Fibroblast of villous mesenchyme (primary cell): ENCODE measurements around the gene LZTFL1. TPM values are rescaled to one million over a fixed set of nuclear protein-coding genes. Genes with fewer than 3 reads are reported as not detected.
A peak's percentile ranks its signal among the peaks of the same experiment; 100 is the strongest.

ENCODE experiments used
- DNase-seq: peaks from one replicate; pipeline ENCODE4 v3.0.0-alpha.2; 2010; ENCODE audit warnings: low read depth
- H3K4me3 ChIP-seq: 2 replicates; pipeline ENCODE4 v1.5.1; 2011; ENCODE audit warnings: low read depth, mild to moderate bottlenecking, low read length
- total RNA-seq: library from RNA; depleted of rRNA; stranded (reverse); fragments of >200 nt; gene quantifications from 2 replicates; pipeline ENCODE4 v1.2.3, GENCODE V29; 2012
- TF ChIP-seq, protein P1 (sequence below): IDR thresholded peaks from 2 replicates; pipeline ENCODE4 v1.5.1; 2012; ENCODE audit warnings: low read depth, mild to moderate bottlenecking, low read length; ENCODE audit not compliant: insufficient read depth

Gene LZTFL1
- total RNA-seq, 1 donor, result 18.6 TPM

GRCh38 chr3:45830121-45830520 is 11.8 kb downstream of the LZTFL1 start:
- TF ChIP-seq, protein P1, sequence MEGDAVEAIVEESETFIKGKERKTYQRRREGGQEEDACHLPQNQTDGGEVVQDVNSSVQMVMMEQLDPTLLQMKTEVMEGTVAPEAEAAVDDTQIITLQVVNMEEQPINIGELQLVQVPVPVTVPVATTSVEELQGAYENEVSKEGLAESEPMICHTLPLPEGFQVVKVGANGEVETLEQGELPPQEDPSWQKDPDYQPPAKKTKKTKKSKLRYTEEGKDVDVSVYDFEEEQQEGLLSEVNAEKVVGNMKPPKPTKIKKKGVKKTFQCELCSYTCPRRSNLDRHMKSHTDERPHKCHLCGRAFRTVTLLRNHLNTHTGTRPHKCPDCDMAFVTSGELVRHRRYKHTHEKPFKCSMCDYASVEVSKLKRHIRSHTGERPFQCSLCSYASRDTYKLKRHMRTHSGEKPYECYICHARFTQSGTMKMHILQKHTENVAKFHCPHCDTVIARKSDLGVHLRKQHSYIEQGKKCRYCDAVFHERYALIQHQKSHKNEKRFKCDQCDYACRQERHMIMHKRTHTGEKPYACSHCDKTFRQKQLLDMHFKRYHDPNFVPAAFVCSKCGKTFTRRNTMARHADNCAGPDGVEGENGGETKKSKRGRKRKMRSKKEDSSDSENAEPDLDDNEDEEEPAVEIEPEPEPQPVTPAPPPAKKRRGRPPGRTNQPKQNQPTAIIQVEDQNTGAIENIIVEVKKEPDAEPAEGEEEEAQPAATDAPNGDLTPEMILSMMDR, result no peak
- no peak overlapping the region for H3K4me3 ChIP-seq
- DNase-seq, result no peak

GRCh38 chr3:45826908-45827307 is 15.0 kb downstream of the LZTFL1 start:
- H3K4me3 ChIP-seq, result no peak overlapping the region
- no peak for DNase-seq
- TF ChIP-seq, protein P1, result no peak

- no peak for DNase-seq
- TF ChIP-seq, protein P1, result no peak
- no peak overlapping the region for H3K4me3 ChIP-seq
Measured at GRCh38 chr3:45826321-45826720, 15.6 kb downstream of the LZTFL1 start.

GRCh38 chr3:45821127-45821526 is 20.8 kb downstream of the LZTFL1 start:
- TF ChIP-seq, protein P1, result no peak
- DNase-seq, result no peak
- no peak overlapping the region for H3K4me3 ChIP-seq

DNA sequence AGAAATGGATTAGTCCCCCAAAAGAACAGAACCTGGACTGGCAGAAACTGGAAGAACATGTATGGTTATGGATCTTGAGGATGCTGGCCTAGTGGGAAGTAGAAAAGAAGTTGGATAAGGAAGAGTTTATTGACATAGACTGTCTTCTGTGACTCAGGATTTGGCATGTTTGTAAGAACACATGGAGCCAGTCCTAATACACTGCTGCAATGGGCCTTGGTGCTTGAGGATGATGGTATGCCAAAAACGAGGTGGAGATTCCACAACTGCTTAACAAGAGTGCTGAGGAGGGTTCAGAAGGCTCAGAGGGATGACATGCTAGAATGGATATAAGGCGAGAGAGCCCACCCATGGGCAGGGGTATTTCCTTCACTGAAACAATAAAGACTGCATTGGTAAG is 22.4 kb downstream of the LZTFL1 start:
- TF ChIP-seq, protein P1, result no peak
- DNase-seq, result no peak
- no peak overlapping the region for H3K4me3 ChIP-seq

- DNase-seq, result peak; percentile 97
- no peak overlapping the region for H3K4me3 ChIP-seq
- TF ChIP-seq, protein P1, result no peak
Measured at GRCh38 chr3:45817831-45818522, 23.9 kb downstream of the LZTFL1 start.

DNA sequence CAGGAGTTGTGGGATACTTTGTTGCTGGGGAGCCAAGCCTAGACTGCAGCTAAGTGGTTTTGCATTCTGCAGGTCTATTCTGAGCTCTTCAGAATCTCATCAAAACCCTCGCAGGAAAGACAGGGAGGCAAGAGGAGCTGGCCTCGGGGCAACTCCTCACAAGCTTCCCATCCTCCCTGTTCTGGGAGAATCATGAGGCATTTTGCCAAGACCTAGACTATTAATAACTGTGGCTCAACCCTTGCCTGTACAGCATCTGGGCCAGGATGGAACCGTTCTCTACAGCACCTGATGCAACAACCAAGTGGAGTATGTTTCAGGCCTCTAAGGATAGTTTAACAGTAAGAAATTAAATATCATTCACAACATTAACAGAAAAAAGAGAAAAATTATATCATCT is 25.4 kb downstream of the LZTFL1 start:
- TF ChIP-seq, protein P1, result no peak
- DNase-seq, result peak; percentile 39
- no peak overlapping the region for H3K4me3 ChIP-seq
